Measurements from ENCODE around the gene PIWIL4. TPM values are rescaled to one million over a fixed set of nuclear protein-coding genes. Genes with fewer than 3 reads are reported as not detected.
A peak's percentile ranks its signal among the peaks of the same experiment; 100 is the strongest.

PIWIL4 gene
- total and polyA plus RNA-seq, 10 donors, result 3.5 to 10.3 (median 5.0) TPM

DNA sequence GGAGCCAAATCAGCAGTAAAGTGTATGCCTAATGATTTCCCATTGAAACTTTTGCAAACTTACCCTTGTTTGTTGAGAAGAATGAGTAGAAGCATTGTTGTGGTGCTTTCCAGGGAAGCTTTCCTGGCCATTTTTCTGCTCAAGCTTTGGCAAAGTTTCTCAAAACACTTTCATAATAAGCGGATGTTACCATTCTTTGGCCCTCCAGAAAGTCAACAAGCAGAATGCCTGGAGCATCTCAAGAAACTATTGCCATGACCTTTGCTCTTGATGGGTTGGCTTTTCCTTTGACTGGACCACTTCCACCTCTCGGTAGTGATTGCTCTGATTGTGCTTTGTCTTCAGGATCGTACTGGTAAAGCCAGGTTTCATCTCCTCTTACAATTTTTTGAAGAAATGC, 10.7 kb downstream of the PIWIL4 start:
- Histone ChIP-seq H3K27me3 (replicated peaks in 1 of 7) (no peaks in the 10 kb centered on the region), H3K4me3 (no peak overlapping the region), H3K4me1 (peaks cover 0 to 40% (median 2%) of the 10 kb centered on the region in 6 donors), H3K36me3 (no peaks in the 10 kb centered on the region), H3K9me3 (no peaks in the 10 kb centered on the region), H3K27ac (no peak overlapping the region)
- no peak for DNase-seq
- no peak for TF ChIP-seq POLR2A (IDR thresholded peaks at IDR 0.05)
- TF ChIP-seq, protein P1, sequence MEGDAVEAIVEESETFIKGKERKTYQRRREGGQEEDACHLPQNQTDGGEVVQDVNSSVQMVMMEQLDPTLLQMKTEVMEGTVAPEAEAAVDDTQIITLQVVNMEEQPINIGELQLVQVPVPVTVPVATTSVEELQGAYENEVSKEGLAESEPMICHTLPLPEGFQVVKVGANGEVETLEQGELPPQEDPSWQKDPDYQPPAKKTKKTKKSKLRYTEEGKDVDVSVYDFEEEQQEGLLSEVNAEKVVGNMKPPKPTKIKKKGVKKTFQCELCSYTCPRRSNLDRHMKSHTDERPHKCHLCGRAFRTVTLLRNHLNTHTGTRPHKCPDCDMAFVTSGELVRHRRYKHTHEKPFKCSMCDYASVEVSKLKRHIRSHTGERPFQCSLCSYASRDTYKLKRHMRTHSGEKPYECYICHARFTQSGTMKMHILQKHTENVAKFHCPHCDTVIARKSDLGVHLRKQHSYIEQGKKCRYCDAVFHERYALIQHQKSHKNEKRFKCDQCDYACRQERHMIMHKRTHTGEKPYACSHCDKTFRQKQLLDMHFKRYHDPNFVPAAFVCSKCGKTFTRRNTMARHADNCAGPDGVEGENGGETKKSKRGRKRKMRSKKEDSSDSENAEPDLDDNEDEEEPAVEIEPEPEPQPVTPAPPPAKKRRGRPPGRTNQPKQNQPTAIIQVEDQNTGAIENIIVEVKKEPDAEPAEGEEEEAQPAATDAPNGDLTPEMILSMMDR (IDR thresholded peaks at IDR 0.05 in 8 of 11, conservative IDR thresholded peaks at IDR 0.05 in 3 of 11), result no peak
- TF ChIP-seq POLR2AphosphoS5 (IDR thresholded peaks at IDR 0.05), result no peak
- 68 to 92% (median 82%) methylated on average over 3 of the region's 3 CpGs for WGBS, 5 donors
- intact Hi-C loops (cut with DNase I; ENCODE audit: low total_unique reads), result no loop called here

DNA sequence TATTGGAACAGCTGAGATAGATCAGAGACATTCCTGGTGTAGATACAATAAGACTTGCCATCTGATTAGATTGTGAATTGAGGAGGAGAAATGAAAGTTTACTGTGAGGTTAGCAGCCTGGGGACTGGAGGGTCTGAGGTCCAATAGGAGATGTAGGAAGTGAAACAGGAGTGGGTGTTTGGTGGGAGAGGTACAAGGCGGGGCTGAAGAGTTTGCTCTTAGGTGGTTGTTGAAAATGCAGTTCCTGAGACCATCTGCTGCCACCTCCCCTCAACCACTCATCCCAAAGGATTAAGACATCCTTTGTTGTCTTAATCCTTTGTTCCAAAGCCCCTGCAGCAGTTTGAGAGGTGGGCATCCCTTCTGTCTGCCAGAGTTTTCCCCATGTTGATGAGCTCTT, 14.8 kb downstream of the PIWIL4 start:
- Histone ChIP-seq H3K27ac (no peak overlapping the region), H3K27me3 (replicated peaks in 1 of 7) (no peaks in the 10 kb centered on the region), H3K9me3 (no peaks in the 10 kb centered on the region), H3K36me3 (no peaks in the 10 kb centered on the region), H3K4me1 (peaks cover 0 to 38% (median 14%) of the 10 kb centered on the region in 6 donors), H3K4me3 (no peak overlapping the region)
- TF ChIP-seq, protein P1 (IDR thresholded peaks at IDR 0.05 in 8 of 11, conservative IDR thresholded peaks at IDR 0.05 in 3 of 11), result no peak
- no peak for TF ChIP-seq POLR2AphosphoS5 (IDR thresholded peaks at IDR 0.05)
- no peak for TF ChIP-seq POLR2A (IDR thresholded peaks at IDR 0.05)
- intact Hi-C loops (cut with DNase I; ENCODE audit: low total_unique reads), result no loop called here
- DNase-seq, result no peak
- 0 to 64% (median 47%) methylated on average over 1 of the region's 1 CpG for WGBS, 5 donors

DNA sequence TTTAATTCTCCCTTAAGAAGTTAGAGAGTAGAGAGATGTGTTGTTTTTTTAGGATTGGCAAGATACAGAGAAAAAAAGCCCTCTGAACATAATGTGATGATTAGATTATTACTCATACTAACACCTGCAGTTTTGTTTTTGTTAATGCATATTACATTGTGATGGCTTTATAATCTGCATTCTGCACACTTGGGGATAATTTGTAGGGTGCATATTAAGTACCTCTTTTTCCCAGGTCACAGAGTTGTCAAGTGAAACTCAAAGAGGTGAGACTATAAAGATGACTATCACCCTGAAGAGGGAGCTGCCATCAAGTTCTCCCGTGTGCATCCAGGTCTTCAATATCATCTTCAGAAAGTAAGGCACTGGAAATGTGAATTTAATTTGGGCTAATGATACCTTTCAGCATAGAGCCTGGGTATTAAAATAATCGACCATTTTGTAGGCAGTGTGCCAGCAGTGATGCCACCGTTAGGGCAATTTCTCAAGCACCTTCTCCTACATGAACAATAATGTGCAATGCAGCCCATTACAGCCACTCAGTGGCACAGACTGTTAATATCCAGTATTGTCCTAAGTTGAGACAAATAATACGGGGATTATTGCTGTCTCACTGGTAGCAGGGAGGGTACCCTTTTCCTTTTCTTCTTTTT, 16.2 kb downstream of the PIWIL4 start:
- H3K27ac ChIP-seq, result peak overlapping the region in 7 of 8 donors; percentile 63 to 83 (median 75)
- H3K9me3 ChIP-seq, result no peaks in the 10 kb centered on the region
- peak overlapping the region in 1 of 8 donors; percentile 27 for H3K4me3 ChIP-seq
- no peaks in the 10 kb centered on the region for H3K27me3 ChIP-seq (replicated peaks in 1 of 7)
- no peaks in the 10 kb centered on the region for H3K36me3 ChIP-seq
- TF ChIP-seq POLR2AphosphoS5 (IDR thresholded peaks at IDR 0.05) (no peak), POLR2A (IDR thresholded peaks at IDR 0.05) (no peak)
- TF ChIP-seq, protein P1 (IDR thresholded peaks at IDR 0.05 in 8 of 11, conservative IDR thresholded peaks at IDR 0.05 in 3 of 11), result no peak
- DNase-seq, result no peak
- H3K4me1 ChIP-seq, result peaks cover 0 to 38% (median 14%) of the 10 kb centered on the region in 6 donors
- intact Hi-C loops (cut with DNase I; ENCODE audit: low total_unique reads), result no loop called here
- 40 to 65% (median 58%) methylated on average over 4 of the region's 4 CpGs for WGBS, 5 donors

DNA sequence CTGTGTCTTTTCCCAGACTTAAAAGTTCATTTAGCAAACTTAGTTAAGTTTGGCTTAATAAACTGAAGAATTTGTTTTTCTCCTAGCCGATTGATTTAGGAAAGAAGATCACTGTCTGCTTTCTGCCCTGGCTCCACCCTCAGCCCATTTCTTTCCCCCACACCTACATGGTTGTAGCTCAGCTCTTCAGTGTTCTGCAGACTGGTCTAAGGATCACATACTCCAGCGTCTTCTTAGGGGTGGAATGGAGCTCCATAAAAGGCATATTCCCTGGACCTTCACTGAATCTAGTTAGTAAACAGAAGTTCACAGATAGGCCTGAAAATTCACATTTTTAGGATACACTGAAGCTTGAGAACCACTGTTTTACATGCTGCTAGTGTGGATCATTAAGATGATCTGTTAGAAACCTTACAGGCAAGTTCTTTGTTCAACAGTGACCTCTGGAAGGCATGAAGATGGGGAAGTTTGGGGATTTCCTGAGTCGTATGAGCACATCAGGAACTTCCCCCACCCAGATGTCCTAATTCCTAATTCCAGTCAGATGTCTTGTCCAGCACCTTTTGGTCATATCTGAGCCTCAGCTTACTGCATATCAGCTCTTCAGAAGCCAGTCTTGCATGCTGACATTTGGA, 16.8 kb downstream of the PIWIL4 start:
- DNase-seq, result no peak
- no peaks in the 10 kb centered on the region for H3K27me3 ChIP-seq (replicated peaks in 1 of 7)
- H3K9me3 ChIP-seq, result no peaks in the 10 kb centered on the region
- TF ChIP-seq POLR2AphosphoS5 (IDR thresholded peaks at IDR 0.05), result peak in 1 of 3 donors; percentile 26
- TF ChIP-seq, protein P1 (IDR thresholded peaks at IDR 0.05 in 8 of 11, conservative IDR thresholded peaks at IDR 0.05 in 3 of 11), result no peak
- no peak for TF ChIP-seq POLR2A (IDR thresholded peaks at IDR 0.05)
- peaks cover 0 to 38% (median 14%) of the 10 kb centered on the region in 6 donors for H3K4me1 ChIP-seq
- peaks cover 0 to under 1% (median 0%) of the 10 kb centered on the region in 6 donors for H3K36me3 ChIP-seq
- H3K27ac ChIP-seq, result peak overlapping the region in 7 of 8 donors; percentile 63 to 83 (median 75)
- H3K4me3 ChIP-seq, result peak overlapping the region in 1 of 8 donors; percentile 27
- intact Hi-C loops (cut with DNase I; ENCODE audit: low total_unique reads), result no loop called here
- WGBS, 5 donors, result 39 to 61% (median 47%) methylated on average over 3 of the region's 3 CpGs

Data from spleen (tissue), 11 donors.